Keratinocyte (primary cell): ENCODE results near the gene TP73.

Experiments
- CTCF ChIP-seq, 3 experiments: IDR thresholded peaks in 1 of 3; conservative IDR thresholded peaks in 1 of 3; optimal IDR thresholded peaks in 1 of 3; 2 replicates in 2 of 3; 3 replicates in 1 of 3; pipeline versions ENCODE3 to v1.5.1; 2011; ENCODE audit warnings: low read length in 3 of 3, mild to moderate bottlenecking in 3 of 3, moderate library complexity in 2 of 3, control low read depth in 1 of 3, inconsistent platforms in 1 of 3; ENCODE audit not compliant: insufficient read depth in 2 of 3; ENCODE audit errors: extremely low read depth in 1 of 3
- EZH2 ChIP-seq: IDR thresholded peaks from one replicate; pipeline ENCODE4 v1.6.1; 2012; ENCODE audit warnings: inconsistent platforms, mild to moderate bottlenecking, low read length, moderate library complexity

- TF ChIP-seq CTCF (optimal IDR thresholded peaks at IDR 0.05 in 1 of 3, IDR thresholded peaks at IDR 0.05 in 1 of 3, conservative IDR thresholded peaks at IDR 0.05 in 1 of 3; ENCODE audit: extremely low read depth in 1 of 3, insufficient read depth in 2 of 3, low read length in 3 of 3) (no peak), EZH2 (no peak)
These were observed 19.3 kb downstream of the TP73 start for GRCh38 chr1:3671371-3672180.
